ENCODE results near the gene ITFG1.

The ITFG1 gene

DNA sequence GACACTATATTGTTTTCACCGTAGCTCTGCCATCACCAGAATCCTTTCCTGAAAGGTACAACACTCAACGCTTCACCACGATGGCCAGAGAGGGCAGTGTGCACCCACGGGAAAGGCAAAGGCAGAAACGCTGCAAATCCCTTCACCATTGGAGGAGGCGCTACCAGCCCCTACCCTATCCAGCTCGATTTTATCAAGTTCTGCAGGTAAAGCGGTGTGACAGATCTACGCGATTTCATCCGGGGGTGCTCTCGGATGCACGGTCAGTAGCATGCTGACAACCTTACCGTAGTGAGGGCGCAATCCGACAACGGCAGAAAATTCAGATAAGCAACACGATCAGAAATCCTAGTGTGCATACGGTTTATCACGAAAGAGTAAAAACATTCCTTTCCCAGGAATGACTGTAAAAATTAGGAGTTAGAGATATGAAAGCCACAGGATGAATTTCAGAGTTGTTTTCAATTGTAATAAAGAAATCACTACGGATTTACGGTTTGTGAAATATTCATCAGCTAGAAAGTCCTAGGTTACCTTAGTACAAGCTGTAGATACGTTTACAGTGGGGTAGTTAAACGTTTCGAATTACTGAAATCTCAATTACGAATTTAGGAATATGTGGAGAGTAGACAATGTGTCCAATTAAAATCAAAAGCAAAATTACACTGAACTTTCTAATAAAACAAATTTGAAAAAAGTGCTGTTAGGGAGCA lies 318.9 kb downstream of the ITFG1 start:
- CTCF ChIA-PET: interaction anchor here (0.5 to 3.2 kb wide), 43 partner anchors 9 to 1485 kb away, joined by 3 to 21 read pairs (median 4); partner anchors contain the start of genes ABCC12 and DNAJA2
- peak overlapping the region; percentile 67 for H3K4me3 ChIP-seq (ENCODE audit: low read depth, low read length)
- 0 out of 2 replicates have a peak, but pooled peaks cover 2% of the 10 kb centered on the region for H3K4me1 ChIP-seq (ENCODE audit: control insufficient read depth, insufficient read depth, low read length)
- no peaks in the 10 kb centered on the region for H3K9me3 ChIP-seq (ENCODE audit: control insufficient read depth, insufficient read depth, low read depth, low read length)
- no peak overlapping the region for H3K27ac ChIP-seq (ENCODE audit: extremely low read depth, low read depth, low read length)
- H3K36me3 ChIP-seq (ENCODE audit: control insufficient read depth in 2 of 2, insufficient read depth in 1 of 2, low read length in 2 of 2): no peaks in the 10 kb centered on the region
- POLR2A ChIA-PET: interaction anchor here (1.4 to 2.0 kb wide), 3 partner anchors 105 to 1023 kb away, joined by 3 to 14 read pairs (median 8); partner anchors contain the start of genes ITFG1 and PHKB
- TF ChIP-seq, protein P1, sequence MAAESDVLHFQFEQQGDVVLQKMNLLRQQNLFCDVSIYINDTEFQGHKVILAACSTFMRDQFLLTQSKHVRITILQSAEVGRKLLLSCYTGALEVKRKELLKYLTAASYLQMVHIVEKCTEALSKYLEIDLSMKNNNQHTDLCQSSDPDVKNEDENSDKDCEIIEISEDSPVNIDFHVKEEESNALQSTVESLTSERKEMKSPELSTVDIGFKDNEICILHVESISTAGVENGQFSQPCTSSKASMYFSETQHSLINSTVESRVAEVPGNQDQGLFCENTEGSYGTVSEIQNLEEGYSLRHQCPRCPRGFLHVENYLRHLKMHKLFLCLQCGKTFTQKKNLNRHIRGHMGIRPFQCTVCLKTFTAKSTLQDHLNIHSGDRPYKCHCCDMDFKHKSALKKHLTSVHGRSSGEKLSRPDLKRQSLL (tag by site-specific recombination; IDR thresholded peaks at IDR 0.05): no peak
- TF ChIP-seq HOXC10 (CRISPR knock-in tag; IDR thresholded peaks at IDR 0.05): no peak
- TF ChIP-seq ZNF624 (tag by site-specific recombination; IDR thresholded peaks at IDR 0.05): no peak
- TF ChIP-seq WT1 (tag by site-specific recombination; IDR thresholded peaks at IDR 0.05): no peak
- TF ChIP-seq, protein P2, sequence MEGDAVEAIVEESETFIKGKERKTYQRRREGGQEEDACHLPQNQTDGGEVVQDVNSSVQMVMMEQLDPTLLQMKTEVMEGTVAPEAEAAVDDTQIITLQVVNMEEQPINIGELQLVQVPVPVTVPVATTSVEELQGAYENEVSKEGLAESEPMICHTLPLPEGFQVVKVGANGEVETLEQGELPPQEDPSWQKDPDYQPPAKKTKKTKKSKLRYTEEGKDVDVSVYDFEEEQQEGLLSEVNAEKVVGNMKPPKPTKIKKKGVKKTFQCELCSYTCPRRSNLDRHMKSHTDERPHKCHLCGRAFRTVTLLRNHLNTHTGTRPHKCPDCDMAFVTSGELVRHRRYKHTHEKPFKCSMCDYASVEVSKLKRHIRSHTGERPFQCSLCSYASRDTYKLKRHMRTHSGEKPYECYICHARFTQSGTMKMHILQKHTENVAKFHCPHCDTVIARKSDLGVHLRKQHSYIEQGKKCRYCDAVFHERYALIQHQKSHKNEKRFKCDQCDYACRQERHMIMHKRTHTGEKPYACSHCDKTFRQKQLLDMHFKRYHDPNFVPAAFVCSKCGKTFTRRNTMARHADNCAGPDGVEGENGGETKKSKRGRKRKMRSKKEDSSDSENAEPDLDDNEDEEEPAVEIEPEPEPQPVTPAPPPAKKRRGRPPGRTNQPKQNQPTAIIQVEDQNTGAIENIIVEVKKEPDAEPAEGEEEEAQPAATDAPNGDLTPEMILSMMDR (tag by site-specific recombination; IDR thresholded peaks at IDR 0.05): peak; percentile 96
- TF ChIP-seq ZNF660 (tag by site-specific recombination; IDR thresholded peaks at IDR 0.05): peak; percentile 70; the same call in 1 of the 2 replicates
- TF ChIP-seq, protein P3, sequence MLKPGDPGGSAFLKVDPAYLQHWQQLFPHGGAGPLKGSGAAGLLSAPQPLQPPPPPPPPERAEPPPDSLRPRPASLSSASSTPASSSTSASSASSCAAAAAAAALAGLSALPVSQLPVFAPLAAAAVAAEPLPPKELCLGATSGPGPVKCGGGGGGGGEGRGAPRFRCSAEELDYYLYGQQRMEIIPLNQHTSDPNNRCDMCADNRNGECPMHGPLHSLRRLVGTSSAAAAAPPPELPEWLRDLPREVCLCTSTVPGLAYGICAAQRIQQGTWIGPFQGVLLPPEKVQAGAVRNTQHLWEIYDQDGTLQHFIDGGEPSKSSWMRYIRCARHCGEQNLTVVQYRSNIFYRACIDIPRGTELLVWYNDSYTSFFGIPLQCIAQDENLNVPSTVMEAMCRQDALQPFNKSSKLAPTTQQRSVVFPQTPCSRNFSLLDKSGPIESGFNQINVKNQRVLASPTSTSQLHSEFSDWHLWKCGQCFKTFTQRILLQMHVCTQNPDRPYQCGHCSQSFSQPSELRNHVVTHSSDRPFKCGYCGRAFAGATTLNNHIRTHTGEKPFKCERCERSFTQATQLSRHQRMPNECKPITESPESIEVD (tag by site-specific recombination; IDR thresholded peaks at IDR 0.05): 0 out of 2 replicates have a peak, but pooled peaks have one; percentile 63
- peak; percentile 56; the same call in 1 of the 2 replicates for TF ChIP-seq KLF10 (tag by site-specific recombination; IDR thresholded peaks at IDR 0.05)
- TF ChIP-seq ZNF544 (tag by site-specific recombination; IDR thresholded peaks at IDR 0.05): no peak
- 0 out of 2 replicates have a peak, but pooled peaks have one; percentile 39 for TF ChIP-seq ZXDB (tag by site-specific recombination; IDR thresholded peaks at IDR 0.05)
- TF ChIP-seq ZBTB20 (tag by site-specific recombination; IDR thresholded peaks at IDR 0.05): peak; percentile 54; the same call in 1 of the 2 replicates
- no peak for TF ChIP-seq ZNF555 (tag by site-specific recombination; conservative IDR thresholded peaks at IDR 0.05)
- no peak for TF ChIP-seq ZNF239 (tag by site-specific recombination; IDR thresholded peaks at IDR 0.05)
- TF ChIP-seq, protein P4, sequence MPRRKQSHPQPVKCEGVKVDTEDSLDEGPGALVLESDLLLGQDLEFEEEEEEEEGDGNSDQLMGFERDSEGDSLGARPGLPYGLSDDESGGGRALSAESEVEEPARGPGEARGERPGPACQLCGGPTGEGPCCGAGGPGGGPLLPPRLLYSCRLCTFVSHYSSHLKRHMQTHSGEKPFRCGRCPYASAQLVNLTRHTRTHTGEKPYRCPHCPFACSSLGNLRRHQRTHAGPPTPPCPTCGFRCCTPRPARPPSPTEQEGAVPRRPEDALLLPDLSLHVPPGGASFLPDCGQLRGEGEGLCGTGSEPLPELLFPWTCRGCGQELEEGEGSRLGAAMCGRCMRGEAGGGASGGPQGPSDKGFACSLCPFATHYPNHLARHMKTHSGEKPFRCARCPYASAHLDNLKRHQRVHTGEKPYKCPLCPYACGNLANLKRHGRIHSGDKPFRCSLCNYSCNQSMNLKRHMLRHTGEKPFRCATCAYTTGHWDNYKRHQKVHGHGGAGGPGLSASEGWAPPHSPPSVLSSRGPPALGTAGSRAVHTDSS (tag by site-specific recombination; IDR thresholded peaks at IDR 0.05): no peak
- no peak for TF ChIP-seq EGR2 (tag by site-specific recombination; IDR thresholded peaks at IDR 0.05; ENCODE audit: low read depth)
- TF ChIP-seq GFI1B (tag by site-specific recombination; IDR thresholded peaks at IDR 0.05): 0 out of 2 replicates have a peak, but pooled peaks have one; percentile 8
- TF ChIP-seq, protein P5, sequence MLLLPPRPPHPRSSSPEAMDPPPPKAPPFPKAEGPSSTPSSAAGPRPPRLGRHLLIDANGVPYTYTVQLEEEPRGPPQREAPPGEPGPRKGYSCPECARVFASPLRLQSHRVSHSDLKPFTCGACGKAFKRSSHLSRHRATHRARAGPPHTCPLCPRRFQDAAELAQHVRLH (tag by site-specific recombination; IDR thresholded peaks at IDR 0.05): peak; percentile 75
- TF ChIP-seq, protein P6, sequence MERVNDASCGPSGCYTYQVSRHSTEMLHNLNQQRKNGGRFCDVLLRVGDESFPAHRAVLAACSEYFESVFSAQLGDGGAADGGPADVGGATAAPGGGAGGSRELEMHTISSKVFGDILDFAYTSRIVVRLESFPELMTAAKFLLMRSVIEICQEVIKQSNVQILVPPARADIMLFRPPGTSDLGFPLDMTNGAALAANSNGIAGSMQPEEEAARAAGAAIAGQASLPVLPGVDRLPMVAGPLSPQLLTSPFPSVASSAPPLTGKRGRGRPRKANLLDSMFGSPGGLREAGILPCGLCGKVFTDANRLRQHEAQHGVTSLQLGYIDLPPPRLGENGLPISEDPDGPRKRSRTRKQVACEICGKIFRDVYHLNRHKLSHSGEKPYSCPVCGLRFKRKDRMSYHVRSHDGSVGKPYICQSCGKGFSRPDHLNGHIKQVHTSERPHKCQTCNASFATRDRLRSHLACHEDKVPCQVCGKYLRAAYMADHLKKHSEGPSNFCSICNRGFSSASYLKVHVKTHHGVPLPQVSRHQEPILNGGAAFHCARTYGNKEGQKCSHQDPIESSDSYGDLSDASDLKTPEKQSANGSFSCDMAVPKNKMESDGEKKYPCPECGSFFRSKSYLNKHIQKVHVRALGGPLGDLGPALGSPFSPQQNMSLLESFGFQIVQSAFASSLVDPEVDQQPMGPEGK (tag by site-specific recombination; IDR thresholded peaks at IDR 0.05): peak; percentile 57; the same call in 1 of the 2 replicates
- TF ChIP-seq, protein P7, sequence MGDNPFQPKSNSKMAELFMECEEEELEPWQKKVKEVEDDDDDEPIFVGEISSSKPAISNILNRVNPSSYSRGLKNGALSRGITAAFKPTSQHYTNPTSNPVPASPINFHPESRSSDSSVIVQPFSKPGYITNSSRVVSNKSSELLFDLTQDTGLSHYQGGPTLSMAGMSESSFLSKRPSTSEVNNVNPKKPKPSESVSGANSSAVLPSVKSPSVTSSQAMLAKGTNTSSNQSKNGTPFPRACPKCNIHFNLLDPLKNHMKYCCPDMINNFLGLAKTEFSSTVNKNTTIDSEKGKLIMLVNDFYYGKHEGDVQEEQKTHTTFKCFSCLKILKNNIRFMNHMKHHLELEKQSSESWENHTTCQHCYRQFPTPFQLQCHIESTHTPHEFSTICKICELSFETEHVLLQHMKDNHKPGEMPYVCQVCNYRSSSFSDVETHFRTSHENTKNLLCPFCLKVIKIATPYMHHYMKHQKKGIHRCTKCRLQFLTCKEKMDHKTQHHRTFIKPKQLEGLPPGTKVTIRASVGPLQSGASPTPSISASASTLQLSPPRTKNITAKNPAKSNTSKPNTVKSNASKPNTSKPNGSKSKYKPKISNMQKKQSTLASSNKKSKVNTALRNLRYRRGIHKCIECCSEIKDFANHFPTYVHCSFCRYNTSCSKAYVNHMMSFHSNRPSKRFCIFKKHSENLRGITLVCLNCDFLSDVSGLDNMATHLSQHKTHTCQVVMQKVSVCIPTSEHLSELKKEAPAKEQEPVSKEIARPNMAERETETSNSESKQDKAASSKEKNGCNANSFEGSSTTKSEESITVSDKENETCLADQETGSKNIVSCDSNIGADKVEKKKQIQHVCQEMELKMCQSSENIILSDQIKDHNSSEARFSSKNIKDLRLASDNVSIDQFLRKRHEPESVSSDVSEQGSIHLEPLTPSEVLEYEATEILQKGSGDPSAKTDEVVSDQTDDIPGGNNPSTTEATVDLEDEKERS (tag by site-specific recombination; IDR thresholded peaks at IDR 0.05): no peak
- TF ChIP-seq ZNF140 (tag by site-specific recombination; IDR thresholded peaks at IDR 0.05): no peak
- TF ChIP-seq ZNF426 (tag by site-specific recombination; IDR thresholded peaks at IDR 0.05): no peak

Data from HEK293 (cell line).